ENCODE data around the gene KRTAP5-9. TPM values are rescaled to one million over a fixed set of nuclear protein-coding genes. Genes with fewer than 3 reads are reported as not detected.

KRTAP5-9 gene, protein sequence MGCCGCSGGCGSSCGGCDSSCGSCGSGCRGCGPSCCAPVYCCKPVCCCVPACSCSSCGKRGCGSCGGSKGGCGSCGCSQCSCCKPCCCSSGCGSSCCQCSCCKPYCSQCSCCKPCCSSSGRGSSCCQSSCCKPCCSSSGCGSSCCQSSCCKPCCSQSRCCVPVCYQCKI
- not detected for total RNA-seq
- polyA plus RNA-seq = 0.48 TPM
- long read RNA-seq, donor 1 = 0 reads
- long read RNA-seq, donor 2 = 0 reads
- long read RNA-seq, donor 3 = 0 reads
- long read RNA-seq, donor 4 = 0 reads
- long read RNA-seq, donor 5 = 0 reads
- long read RNA-seq, donor 6 = 0 reads
- long read RNA-seq, donor 7 = 0 reads
- long read RNA-seq, donor 8 = 0 reads
- long read RNA-seq, donor 9 = 0 reads
- long read RNA-seq, donor 10 = 0 reads

DNA sequence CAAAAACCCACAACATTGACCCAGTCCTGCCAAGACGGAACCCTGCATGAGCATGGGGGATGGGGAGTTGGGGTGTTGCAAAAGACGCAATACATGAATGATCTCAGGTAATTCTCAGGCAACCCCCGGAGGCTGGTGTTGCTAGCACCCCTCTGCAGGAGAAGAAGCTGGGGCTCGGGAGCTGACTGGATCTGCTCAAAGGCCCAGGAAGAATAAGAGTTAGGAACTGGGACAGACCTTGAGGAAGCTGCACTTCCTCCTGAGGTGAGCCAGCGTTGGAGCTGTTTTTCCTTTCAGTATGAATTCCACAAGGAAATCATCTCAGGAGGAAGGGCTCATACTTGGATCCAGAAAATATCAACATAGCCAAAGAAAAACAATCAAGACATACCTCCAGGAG, at the start of gene KRTAP5-9:
KRTAP5-9 (plus strand) TSS at position 301 of the 400 bp plus-strand sequence. CDS start 238 bp downstream, outside the sequence.
- no peaks in the 10 kb centered on the region for H3K4me1 ChIP-seq (ENCODE audit: control insufficient read depth in 2 of 2, insufficient read depth in 2 of 2, low read length in 2 of 2)
- DNase-seq (ENCODE audit: low read depth in 6 of 9, low spot score in 9 of 9) = no peak
- H3K9me3 ChIP-seq (ENCODE audit: control insufficient read depth in 2 of 2, insufficient read depth in 1 of 2, low read length in 1 of 2) = peaks cover 0 to 11% of the 10 kb centered on the region in 2 donors
- H3K4me3 ChIP-seq (ENCODE audit: low read length in 2 of 2) = no peak within 1 kb of the TSS
- no peaks in the 10 kb centered on the region for H3K27me3 ChIP-seq (ENCODE audit: control insufficient read depth in 2 of 2, insufficient read depth in 1 of 2, low read length in 1 of 2)
- no peaks in the 10 kb centered on the region for H3K36me3 ChIP-seq (ENCODE audit: control insufficient read depth in 2 of 2, insufficient read depth in 2 of 2, low read length in 1 of 2)
- WGBS = 90% methylated on average over 5 of the region's 5 CpGs
- H3K27ac ChIP-seq (ENCODE audit: low read depth in 1 of 2, low read length in 1 of 2) = no peak within 1 kb of the TSS

DNA sequence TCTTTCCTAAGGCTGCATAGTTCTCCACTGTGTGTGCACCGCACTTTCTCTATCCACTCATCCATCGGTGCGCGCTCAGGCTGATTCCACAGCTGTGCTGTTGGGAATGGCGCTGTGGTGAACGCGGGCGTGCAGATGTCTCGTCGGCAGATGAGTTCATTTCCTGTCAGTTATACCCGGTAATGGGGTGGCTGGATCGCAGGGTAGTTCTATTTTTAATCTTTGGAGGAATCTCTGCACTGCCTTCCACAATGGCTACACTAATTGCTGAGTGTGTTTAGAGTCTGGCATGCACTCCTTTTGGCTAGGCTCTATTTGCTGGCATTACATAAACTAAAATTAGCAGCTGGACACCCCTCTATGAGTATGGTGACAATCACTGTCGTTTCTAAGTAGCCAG, 49.1 kb upstream of the KRTAP5-9 start:
- Histone ChIP-seq H3K27me3 (ENCODE audit: control insufficient read depth in 2 of 2, insufficient read depth in 1 of 2, low read length in 1 of 2) (no peaks in the 10 kb centered on the region), H3K4me1 (ENCODE audit: control insufficient read depth in 2 of 2, insufficient read depth in 2 of 2, low read length in 2 of 2) (peaks cover 6 to 17% of the 10 kb centered on the region in 2 donors), H3K36me3 (ENCODE audit: control insufficient read depth in 2 of 2, insufficient read depth in 2 of 2, low read length in 1 of 2) (peaks cover 42 to 77% of the 10 kb centered on the region in 2 donors), H3K4me3 (ENCODE audit: low read length in 2 of 2) (no peak overlapping the region), H3K27ac (ENCODE audit: low read depth in 1 of 2, low read length in 1 of 2) (peak overlapping the region in 1 of 2 donors; percentile 50), H3K9me3 (ENCODE audit: control insufficient read depth in 2 of 2, insufficient read depth in 1 of 2, low read length in 1 of 2) (peaks cover 0 to 7% of the 10 kb centered on the region in 2 donors)
- 36% methylated on average over 13 of the region's 13 CpGs for WGBS
- peak in 7 of 9 donors; percentile 3 to 41 (median 11) for DNase-seq (ENCODE audit: low read depth in 6 of 9, low spot score in 9 of 9)

DNA sequence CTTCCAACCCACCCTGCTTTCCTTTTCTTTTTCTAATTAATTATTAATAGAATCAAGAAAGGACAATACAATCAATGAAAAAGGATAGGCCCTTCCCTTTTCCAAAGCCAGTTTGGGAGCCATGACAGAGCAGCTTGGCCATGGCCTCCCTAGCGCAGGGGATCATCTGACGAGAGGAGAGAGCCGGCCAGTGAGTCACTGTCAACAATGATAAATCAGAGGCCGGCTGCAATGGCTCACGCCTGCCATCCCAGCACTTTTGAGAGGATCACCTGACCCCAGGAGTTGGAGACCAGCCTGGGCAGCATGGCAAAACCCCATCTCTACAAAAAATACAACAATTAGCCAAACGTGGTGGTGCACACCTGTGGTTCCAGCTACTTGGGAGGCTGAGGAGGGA, 48.7 kb upstream of the KRTAP5-9 start:
- no peak for DNase-seq (ENCODE audit: low read depth in 6 of 9, low spot score in 9 of 9)
- peak overlapping the region in 1 of 2 donors; percentile 50 for H3K27ac ChIP-seq (ENCODE audit: low read depth in 1 of 2, low read length in 1 of 2)
- peaks cover 6 to 21% of the 10 kb centered on the region in 2 donors for H3K4me1 ChIP-seq (ENCODE audit: control insufficient read depth in 2 of 2, insufficient read depth in 2 of 2, low read length in 2 of 2)
- no peak overlapping the region for H3K4me3 ChIP-seq (ENCODE audit: low read length in 2 of 2)
- peaks cover 0 to 7% of the 10 kb centered on the region in 2 donors for H3K9me3 ChIP-seq (ENCODE audit: control insufficient read depth in 2 of 2, insufficient read depth in 1 of 2, low read length in 1 of 2)
- 98% methylated on average over 6 of the region's 6 CpGs for WGBS
- no peaks in the 10 kb centered on the region for H3K27me3 ChIP-seq (ENCODE audit: control insufficient read depth in 2 of 2, insufficient read depth in 1 of 2, low read length in 1 of 2)
- H3K36me3 ChIP-seq (ENCODE audit: control insufficient read depth in 2 of 2, insufficient read depth in 2 of 2, low read length in 1 of 2) = peaks cover 42 to 75% of the 10 kb centered on the region in 2 donors

DNA sequence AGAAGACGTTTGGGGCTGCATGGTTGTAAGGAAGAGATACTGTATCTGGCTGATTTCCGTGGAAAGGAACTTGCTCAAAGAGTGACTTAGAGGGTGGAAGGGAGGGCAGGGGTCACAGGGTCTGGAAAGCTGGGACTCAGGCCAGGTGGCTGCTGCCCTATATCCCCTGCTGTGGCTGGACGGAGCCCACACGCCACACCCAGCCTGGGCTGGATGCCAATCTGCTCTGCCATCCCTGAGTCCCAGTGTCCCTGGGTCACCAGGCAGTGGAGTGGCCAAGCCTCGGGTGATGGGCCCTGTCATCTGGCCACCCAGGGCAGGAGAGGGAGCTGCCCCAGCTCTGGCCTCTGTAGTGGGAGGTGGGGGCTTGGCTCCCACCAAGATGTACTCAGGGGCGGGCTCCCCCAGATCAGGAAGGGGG, 47.6 kb upstream of the KRTAP5-9 start:
- Histone ChIP-seq H3K27me3 (ENCODE audit: control insufficient read depth in 2 of 2, insufficient read depth in 1 of 2, low read length in 1 of 2) (no peaks in the 10 kb centered on the region), H3K27ac (ENCODE audit: low read depth in 1 of 2, low read length in 1 of 2) (no peak overlapping the region), H3K36me3 (ENCODE audit: control insufficient read depth in 2 of 2, insufficient read depth in 2 of 2, low read length in 1 of 2) (peaks cover 42 to 71% of the 10 kb centered on the region in 2 donors), H3K9me3 (ENCODE audit: control insufficient read depth in 2 of 2, insufficient read depth in 1 of 2, low read length in 1 of 2) (peaks cover 0 to 7% of the 10 kb centered on the region in 2 donors), H3K4me3 (ENCODE audit: low read length in 2 of 2) (no peak overlapping the region), H3K4me1 (ENCODE audit: control insufficient read depth in 2 of 2, insufficient read depth in 2 of 2, low read length in 2 of 2) (peaks cover 6 to 22% of the 10 kb centered on the region in 2 donors)
- no peak for DNase-seq (ENCODE audit: low read depth in 6 of 9, low spot score in 9 of 9)
- WGBS = 78% methylated on average over 6 of the region's 6 CpGs

DNA sequence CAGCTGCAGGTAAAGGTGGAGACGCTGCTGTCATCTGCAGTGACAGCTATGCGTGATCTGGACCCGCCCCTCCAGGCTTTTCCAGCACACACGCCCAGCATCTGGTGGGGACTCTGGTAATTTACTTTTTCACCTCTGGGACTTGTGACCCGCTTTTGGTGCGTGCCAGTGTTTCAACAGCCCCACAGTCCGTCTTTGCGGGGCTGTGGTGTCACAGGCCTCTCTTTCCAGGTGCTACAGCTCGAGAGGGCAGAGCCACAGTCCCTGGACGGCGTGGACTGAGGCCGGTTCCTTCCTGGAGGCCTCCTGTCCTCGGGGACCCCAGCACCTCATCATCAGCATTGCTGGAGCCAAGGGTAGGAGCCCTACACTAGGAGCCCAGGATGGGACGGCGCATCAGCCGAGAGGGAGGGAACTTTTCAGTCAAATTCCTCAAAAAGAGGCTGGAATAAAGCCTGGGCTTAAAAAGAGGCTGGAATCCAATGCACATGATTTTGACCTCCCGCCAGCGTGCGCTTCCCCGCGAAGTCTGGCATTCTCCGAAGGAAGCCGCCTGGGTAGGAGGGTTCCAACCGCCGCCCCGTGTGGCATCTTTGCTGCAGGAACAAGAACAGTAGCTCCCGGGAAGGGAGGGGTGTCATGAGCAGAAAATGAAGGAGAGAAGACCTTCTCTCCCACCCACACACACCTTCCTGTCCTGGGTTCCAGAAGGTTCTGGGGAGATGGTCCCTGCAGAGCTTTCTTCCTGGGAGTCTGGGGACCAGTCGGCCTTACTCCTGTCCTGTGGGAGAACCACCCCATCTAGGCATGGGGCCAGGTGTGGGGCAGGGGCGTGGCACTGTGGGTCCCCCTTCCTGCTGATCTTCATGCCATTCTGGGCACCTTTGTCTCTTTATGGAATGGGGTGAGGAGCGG, 46.9 kb upstream of the KRTAP5-9 start:
- H3K36me3 ChIP-seq (ENCODE audit: control insufficient read depth in 2 of 2, insufficient read depth in 2 of 2, low read length in 1 of 2) = peaks cover 38 to 65% of the 10 kb centered on the region in 2 donors
- H3K4me1 ChIP-seq (ENCODE audit: control insufficient read depth in 2 of 2, insufficient read depth in 2 of 2, low read length in 2 of 2) = peaks cover 6 to 22% of the 10 kb centered on the region in 2 donors
- H3K27ac ChIP-seq (ENCODE audit: low read depth in 1 of 2, low read length in 1 of 2) = no peak overlapping the region
- 97% methylated on average over 30 of the region's 30 CpGs for WGBS
- DNase-seq (ENCODE audit: low read depth in 6 of 9, low spot score in 9 of 9) = no peak
- H3K4me3 ChIP-seq (ENCODE audit: low read length in 2 of 2) = no peak overlapping the region
- no peaks in the 10 kb centered on the region for H3K27me3 ChIP-seq (ENCODE audit: control insufficient read depth in 2 of 2, insufficient read depth in 1 of 2, low read length in 1 of 2)
- peaks cover 0 to 5% of the 10 kb centered on the region in 2 donors for H3K9me3 ChIP-seq (ENCODE audit: control insufficient read depth in 2 of 2, insufficient read depth in 1 of 2, low read length in 1 of 2)

DNA sequence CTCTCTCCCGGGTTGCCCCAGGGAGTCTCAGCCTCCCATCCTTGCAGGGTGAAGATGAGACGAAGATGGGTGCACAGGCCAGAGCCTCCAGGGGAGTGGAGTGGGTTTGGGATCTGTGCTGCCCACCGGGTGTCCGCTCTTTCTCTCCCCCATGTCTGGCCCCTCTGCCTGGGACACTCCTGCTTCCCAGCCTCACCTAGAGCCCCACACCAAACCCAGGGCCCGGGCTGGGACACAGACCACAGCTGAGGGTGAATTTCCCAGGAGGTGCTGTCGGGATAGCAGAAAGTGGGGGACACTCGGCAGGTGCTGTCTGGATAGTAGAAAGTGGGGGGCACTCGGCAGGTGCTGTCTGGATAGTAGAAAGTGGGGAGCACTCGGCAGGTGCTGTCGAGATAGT, 46.2 kb upstream of the KRTAP5-9 start:
- Histone ChIP-seq H3K4me1 (ENCODE audit: control insufficient read depth in 2 of 2, insufficient read depth in 2 of 2, low read length in 2 of 2) (peaks cover 6 to 22% of the 10 kb centered on the region in 2 donors), H3K9me3 (ENCODE audit: control insufficient read depth in 2 of 2, insufficient read depth in 1 of 2, low read length in 1 of 2) (peaks cover 2 to 4% of the 10 kb centered on the region in 2 donors), H3K27ac (ENCODE audit: low read depth in 1 of 2, low read length in 1 of 2) (no peak overlapping the region), H3K4me3 (ENCODE audit: low read length in 2 of 2) (no peak overlapping the region), H3K27me3 (ENCODE audit: control insufficient read depth in 2 of 2, insufficient read depth in 1 of 2, low read length in 1 of 2) (no peaks in the 10 kb centered on the region), H3K36me3 (ENCODE audit: control insufficient read depth in 2 of 2, insufficient read depth in 2 of 2, low read length in 1 of 2) (peaks cover 31 to 60% of the 10 kb centered on the region in 2 donors)
- DNase-seq (ENCODE audit: low read depth in 6 of 9, low spot score in 9 of 9) = no peak
- 99% methylated on average over 10 of the region's 10 CpGs for WGBS

DNA sequence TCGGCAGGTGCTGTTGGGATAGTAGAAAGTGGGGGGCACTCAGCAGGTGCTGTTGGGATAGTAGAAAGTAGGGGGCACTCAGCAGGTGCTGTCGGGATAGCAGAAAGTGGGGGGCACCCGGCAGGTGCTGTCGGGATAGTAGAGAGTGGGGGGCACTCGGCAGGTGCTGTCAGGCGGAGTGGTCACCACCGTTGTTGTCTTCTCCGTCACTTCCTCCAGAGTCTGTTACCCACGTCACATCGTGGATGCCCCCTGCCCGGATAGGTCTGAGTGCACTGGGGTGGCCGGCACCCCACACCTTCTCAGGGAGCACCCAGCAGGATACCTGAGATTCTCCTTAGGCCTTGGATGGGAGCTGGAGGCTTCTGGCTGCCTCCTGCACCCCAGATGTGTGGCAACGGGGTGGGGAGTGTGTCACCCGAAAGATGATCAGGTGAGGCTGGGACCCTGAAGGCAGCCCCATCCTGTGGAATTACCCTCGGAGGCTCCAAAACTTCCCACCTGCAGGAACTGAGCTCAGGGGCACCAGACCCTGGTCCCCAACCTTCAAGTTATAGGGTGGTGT, 45.3 kb upstream of the KRTAP5-9 start:
- WGBS = 97% methylated on average over 15 of the region's 15 CpGs
- peaks cover 22 to 51% of the 10 kb centered on the region in 2 donors for H3K36me3 ChIP-seq (ENCODE audit: control insufficient read depth in 2 of 2, insufficient read depth in 2 of 2, low read length in 1 of 2)
- H3K27ac ChIP-seq (ENCODE audit: low read depth in 1 of 2, low read length in 1 of 2) = no peak overlapping the region

DNA sequence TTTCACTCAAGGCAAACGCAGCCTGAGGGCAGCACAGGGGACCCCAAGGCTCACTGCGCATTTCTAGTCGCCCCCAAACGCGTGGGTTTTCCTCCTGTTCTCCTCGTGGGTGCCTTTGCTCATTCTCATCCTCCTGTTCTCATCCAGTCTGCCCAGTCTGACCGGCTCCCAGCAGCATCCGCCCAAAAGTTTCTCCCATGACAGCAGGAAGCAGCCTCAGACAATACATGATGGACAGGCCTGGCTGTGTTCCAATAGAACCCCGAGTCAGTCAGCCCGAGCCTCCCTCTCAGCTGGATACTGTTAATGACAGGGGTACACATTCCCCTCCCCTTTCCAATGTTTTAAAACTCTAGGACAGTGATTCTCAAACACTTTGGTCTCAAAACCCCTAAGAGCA, 43.7 kb upstream of the KRTAP5-9 start:
- H3K36me3 ChIP-seq (ENCODE audit: control insufficient read depth in 2 of 2, insufficient read depth in 2 of 2, low read length in 1 of 2) = peaks cover 11 to 36% of the 10 kb centered on the region in 2 donors
- H3K4me3 ChIP-seq (ENCODE audit: low read length in 2 of 2) = no peak overlapping the region
- DNase-seq (ENCODE audit: low read depth in 6 of 9, low spot score in 9 of 9) = no peak
- H3K4me1 ChIP-seq (ENCODE audit: control insufficient read depth in 2 of 2, insufficient read depth in 2 of 2, low read length in 2 of 2) = peaks cover 0 to 13% of the 10 kb centered on the region in 2 donors
- peaks cover 2 to 3% of the 10 kb centered on the region in 2 donors for H3K9me3 ChIP-seq (ENCODE audit: control insufficient read depth in 2 of 2, insufficient read depth in 1 of 2, low read length in 1 of 2)
- no peaks in the 10 kb centered on the region for H3K27me3 ChIP-seq (ENCODE audit: control insufficient read depth in 2 of 2, insufficient read depth in 1 of 2, low read length in 1 of 2)
- 86% methylated on average over 10 of the region's 10 CpGs for whole genome bisulfite sequencing
- no peak overlapping the region for H3K27ac ChIP-seq (ENCODE audit: low read depth in 1 of 2, low read length in 1 of 2)

More for the DNA sequence above, 45.3 kb upstream of the KRTAP5-9 start:
- DNase-seq (ENCODE audit: low read depth in 6 of 9, low spot score in 9 of 9) = no peak
- peaks cover 6 to 22% of the 10 kb centered on the region in 2 donors for H3K4me1 ChIP-seq (ENCODE audit: control insufficient read depth in 2 of 2, insufficient read depth in 2 of 2, low read length in 2 of 2)
- peaks cover 2 to 4% of the 10 kb centered on the region in 2 donors for H3K9me3 ChIP-seq (ENCODE audit: control insufficient read depth in 2 of 2, insufficient read depth in 1 of 2, low read length in 1 of 2)
- H3K27me3 ChIP-seq (ENCODE audit: control insufficient read depth in 2 of 2, insufficient read depth in 1 of 2, low read length in 1 of 2) = no peaks in the 10 kb centered on the region
- H3K4me3 ChIP-seq (ENCODE audit: low read length in 2 of 2) = no peak overlapping the region
